ENCODE data around the gene MAGEA9B.
A peak's percentile ranks its signal among the peaks of the same experiment; 100 is the strongest.
"Not testable (repeated sequence)": the region's sequence is repeated elsewhere in the genome, so short reads cannot be mapped to it uniquely, and the experiment has no call there.

Gene MAGEA9B

GRCh38 chrX:149572743-149573142, 14.5 kb downstream of the MAGEA9B start:
- no peak for DNase-seq (ENCODE audit: low read depth in 2 of 2, low spot score in 1 of 2)

DNA sequence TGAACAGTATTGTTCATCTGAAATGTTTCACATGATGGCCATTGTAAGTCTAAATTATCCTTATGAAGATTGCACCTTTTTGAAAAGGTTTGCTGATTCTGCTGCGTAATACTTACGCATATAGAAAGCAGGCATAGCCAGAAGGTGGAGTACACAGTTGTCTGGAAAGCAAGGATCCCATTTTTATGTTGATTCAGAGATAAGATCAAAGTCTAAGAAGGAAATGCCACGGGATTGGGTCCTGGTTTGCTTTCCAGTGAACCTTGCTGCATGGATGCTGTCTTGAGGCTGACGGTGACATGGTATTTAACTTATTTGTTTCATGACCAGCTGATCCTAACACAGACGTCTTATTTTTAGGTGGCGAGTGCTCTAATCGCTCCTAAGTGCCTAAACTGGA, 15.5 kb downstream of the MAGEA9B start:
- DNase-seq (ENCODE audit: low read depth in 2 of 2, low spot score in 1 of 2), result no peak

GRCh38 chrX:149570668-149571067, 16.6 kb downstream of the MAGEA9B start:
- DNase-seq (ENCODE audit: low read depth in 2 of 2, low spot score in 1 of 2), result no peak

DNA sequence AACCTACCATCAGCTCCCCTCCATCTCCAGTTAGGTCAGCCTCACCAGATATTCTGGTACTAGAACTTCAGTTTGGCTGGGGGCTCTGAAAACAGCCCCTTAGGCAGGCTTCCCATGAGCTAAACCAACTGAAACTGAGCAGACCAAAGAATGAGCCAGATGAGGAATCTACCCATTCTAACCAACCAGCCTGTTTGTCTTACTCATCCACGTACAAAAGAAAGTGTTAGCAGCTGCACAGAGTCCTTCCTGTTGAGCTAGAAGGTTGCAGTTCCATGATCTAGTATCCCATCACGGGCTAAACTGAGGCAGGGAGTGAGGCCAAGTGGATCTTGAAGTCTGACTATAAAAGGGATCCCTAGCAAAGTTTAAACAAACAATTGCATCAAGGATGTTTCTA, 17.5 kb downstream of the MAGEA9B start:
- DNase-seq (ENCODE audit: low read depth in 2 of 2, low spot score in 1 of 2), result no peak

DNA sequence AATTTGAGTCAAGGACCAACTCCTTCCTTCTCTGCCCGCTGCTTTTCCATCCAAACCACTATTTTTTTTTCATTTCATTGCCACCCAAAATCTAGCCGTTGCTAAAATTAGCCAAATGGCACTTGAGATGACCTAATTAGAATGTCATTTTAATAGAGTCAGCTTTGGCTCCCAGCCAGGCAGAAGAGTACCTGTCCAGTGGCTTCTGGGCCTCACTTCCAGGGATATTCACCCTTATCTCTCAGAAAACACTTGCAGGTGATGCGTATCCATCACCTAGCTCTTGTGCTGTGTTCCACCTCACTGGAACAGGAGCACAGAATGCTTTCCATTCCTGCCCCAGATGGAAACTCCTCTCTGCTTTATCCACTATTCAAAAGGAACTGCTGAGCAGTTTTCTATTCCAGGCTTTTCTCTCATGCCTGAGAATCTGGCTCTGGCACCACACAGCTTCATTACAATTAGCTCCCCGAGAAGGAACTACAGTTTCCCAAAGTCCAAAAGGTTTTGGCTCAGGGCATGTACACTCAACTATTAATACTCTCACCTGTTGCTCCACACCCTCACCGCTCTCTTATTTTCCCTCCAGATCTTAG, 18.5 kb downstream of the MAGEA9B start:
- no peak for DNase-seq (ENCODE audit: low read depth in 2 of 2, low spot score in 1 of 2)

- no peak for DNase-seq (ENCODE audit: low read depth in 2 of 2, low spot score in 1 of 2)
Measured at GRCh38 chrX:149567621-149568417, 19.4 kb downstream of the MAGEA9B start.

GRCh38 chrX:149563359-149563758, 23.9 kb downstream of the MAGEA9B start:
- DNase-seq (ENCODE audit: low read depth in 2 of 2, low spot score in 1 of 2), result no peak

- not testable (repeated sequence) for DNase-seq (ENCODE audit: low read depth in 2 of 2, low spot score in 1 of 2)
Measured at GRCh38 chrX:149555251-149555650, 32.0 kb downstream of the MAGEA9B start.

DNA sequence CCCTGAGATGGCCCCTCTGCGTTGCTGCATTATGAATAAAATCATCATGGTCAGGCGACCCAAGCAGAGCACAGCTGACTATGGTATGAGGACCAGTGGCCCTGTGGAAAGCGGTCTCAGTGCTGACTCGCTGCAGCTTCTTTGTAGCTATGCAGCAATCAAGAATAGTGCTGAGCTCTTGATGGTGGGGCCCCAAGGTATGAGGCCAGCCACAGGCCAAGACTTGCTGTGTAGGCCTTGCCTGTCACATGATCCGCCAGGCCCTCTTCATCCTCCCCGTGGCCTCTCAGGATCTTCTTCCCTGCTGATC, 35.4 kb downstream of the MAGEA9B start:
- DNase-seq (ENCODE audit: low read depth in 2 of 2, low spot score in 1 of 2), result not testable (repeated sequence)

DNA sequence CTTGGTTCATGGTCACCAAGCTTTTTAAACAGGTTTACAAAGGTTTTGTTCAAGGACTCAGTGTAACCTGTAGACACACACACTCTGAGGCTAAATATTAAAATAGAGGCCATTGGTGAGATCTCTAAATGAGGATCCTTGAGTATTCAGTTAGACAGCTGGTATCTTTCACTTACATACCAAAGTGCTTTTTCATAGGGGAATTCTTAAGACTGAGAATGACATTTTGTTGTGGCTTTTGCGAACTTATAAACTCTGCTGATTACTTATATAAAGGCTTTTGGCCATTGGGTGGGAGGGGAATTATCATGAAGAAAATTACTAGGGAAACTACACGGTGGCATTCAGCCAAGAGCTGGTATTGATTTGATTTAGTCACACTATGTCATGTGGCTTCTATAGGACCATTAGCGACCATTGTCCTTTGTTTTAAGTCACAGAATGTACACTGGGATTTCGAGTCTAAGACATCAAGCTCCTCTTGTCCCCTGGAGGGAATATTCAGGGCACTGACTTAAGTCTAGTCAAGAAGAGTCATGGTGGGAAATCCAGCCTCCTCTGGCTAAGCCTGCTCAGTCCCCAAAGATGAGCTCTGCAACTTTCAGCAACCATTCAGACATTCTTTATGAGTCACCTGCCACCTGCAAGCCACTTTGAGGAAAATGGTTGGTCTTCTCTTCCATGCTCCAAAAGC, 35.9 kb downstream of the MAGEA9B start:
- DNase-seq (ENCODE audit: low read depth in 2 of 2, low spot score in 1 of 2), result not testable (repeated sequence)

- not testable (repeated sequence) for DNase-seq (ENCODE audit: low read depth in 2 of 2, low spot score in 1 of 2)
Measured at GRCh38 chrX:149550454-149550853, 36.8 kb downstream of the MAGEA9B start.

- DNase-seq (ENCODE audit: low read depth in 2 of 2, low spot score in 1 of 2), result not testable (repeated sequence)
Measured at GRCh38 chrX:149549701-149550100, 37.6 kb downstream of the MAGEA9B start, which contains the start of gene HSFX3. Gene HSFX3 (minus strand): TSS chrX:149549924. CDS start chrX:149549852, 72 bp downstream.

DNA sequence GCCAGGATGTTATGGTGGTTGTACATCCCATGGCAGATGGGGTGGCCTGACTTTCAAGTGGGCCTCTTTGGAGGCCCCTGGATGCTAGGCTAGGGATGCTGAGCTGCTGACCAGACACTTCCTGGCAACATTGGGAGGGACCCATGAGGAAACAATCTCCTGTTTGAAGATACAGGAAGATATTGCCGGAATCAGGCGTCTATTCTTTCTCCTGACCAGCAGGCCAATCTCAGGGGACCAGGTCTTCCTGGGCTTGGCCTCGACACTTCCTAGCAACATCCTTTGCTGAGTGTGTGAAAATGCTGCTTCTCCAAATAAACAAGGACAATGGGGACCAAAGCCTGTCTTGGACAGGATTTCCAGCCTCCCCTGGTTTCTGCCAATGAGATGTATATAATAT, 39.5 kb downstream of the MAGEA9B start:
- DNase-seq (ENCODE audit: low read depth in 2 of 2, low spot score in 1 of 2), result not testable (repeated sequence)

GRCh38 chrX:149546962-149547361, 40.3 kb downstream of the MAGEA9B start:
- DNase-seq (ENCODE audit: low read depth in 2 of 2, low spot score in 1 of 2), result not testable (repeated sequence)

GRCh38 chrX:149545545-149546543, 41.4 kb downstream of the MAGEA9B start:
- DNase-seq (ENCODE audit: low read depth in 2 of 2, low spot score in 1 of 2), result not testable (repeated sequence)

DNA sequence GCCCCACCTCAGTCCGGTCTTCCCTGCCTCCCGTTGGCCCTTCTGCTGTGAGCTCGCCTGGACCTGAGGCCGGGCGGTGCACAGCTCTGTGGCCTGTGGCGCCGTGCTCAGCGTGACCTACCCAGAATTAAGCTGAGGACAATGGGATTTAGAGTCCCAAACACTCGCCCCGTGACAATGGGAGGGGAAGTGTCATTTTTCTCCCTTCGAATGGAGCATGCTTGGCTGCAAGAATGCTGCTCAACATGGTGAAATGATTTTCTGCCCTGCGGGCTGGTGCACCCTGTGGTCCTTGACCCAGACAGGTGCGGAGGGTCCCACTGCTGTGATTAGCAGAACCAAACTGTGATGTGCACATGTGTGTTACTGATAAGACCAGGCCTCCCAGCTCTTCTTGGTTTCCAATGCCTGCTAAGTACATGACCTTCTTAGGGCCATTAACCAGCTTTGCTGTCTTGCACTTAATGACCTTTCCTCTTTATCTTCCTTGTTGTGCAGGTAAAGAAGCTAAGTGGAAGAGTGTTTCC, 45.7 kb downstream of the MAGEA9B start:
- DNase-seq (ENCODE audit: low read depth in 2 of 2, low spot score in 1 of 2), result no peak

DNA sequence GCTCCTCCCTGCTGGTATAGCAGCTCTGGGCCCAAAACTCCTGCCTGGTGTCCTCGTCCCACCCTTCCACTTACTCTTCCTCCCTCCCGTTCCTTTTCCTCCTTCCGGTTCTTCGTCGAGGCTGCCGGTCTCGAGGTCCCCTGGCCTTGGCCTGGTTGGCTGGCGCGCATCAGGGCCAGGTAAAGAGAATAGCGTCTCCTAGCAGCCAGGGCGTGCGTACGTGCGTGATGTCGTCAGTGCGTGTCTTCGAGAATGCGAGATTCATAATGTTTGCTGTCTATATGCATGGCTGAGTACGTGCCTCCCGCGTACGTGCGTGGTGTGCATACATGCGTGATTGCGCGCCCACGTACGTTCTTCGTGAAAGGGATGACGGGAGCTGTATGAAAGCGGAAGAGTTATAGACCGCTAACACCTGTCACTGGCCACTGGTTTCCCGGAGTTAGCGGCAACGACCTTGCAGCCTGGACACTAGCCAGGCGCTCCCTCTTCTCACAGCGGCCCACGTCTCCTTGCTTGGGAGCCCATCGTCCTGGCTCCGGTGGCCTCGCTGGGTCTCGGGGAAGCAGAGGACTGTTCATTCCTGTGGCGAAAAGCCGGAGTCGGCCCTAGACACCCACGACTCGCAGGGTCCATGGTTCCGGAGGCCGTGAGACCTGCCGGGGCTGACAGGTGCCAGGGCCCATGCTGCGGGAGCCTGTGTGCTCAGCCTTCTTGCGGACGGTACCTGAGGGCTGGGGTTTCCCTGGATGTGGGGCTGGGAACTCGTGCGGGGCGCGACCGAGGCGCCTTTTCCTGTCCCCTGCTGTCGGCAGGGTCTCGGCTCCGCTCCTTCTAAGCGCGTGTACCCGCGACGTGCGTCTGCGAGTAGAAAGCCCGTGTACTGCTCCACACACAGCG, 46.4 kb downstream of the MAGEA9B start, which contains the start of gene EOLA1:
Gene EOLA1, plus strand, starts transcription at position 392 of the 900 bp plus-strand sequence. CDS start 4,619 bp downstream, outside the sequence.
- peak; percentile 58 to 65 for DNase-seq (ENCODE audit: low read depth in 2 of 2, low spot score in 1 of 2)

DNA sequence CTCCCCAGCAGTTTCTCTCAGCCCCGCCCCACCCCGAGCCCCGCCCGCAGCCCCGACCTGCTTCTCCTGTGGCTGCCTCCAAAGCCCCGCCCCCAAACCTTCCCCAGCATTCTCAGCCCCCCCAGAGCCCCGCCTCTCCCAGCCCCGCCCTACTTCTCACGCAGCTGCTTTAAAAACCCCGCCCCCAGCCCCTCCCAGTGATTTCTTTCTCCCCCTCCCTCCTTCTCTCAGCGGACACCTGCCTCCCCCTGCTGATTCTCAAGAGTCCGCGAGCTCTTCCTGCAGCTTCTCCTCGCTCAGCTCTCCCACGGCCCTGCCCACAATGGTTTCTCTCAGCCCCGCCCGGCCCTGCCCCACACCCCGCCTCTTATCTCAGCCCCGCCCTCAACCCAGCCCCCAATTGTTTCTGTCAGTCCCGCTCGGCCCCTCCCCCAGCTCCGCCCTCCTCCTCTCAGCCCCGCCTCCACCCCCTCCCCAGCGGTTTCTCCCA, 47.1 kb downstream of the MAGEA9B start:
- DNase-seq (ENCODE audit: low read depth in 2 of 2, low spot score in 1 of 2), result peak; percentile 78 to 81

All from stimulated activated CD8-positive, alpha-beta memory T cell treated with anti-CD3 and anti-CD28 coated beads, Interleukin-4, amount 100 ng/mL, for 1 hour (primary cell).